Fibroblast of gingiva (primary cell): Measurements from ENCODE around the gene PHKB.

Experiments
- DNase-seq: peaks from one replicate; pipeline ENCODE4 v3.0.0-alpha.2; 2011; ENCODE audit warnings: low read depth

The PHKB gene

GRCh38 chr16:47571049-47571448 is 109.9 kb downstream of the PHKB start:
- no peak for DNase-seq

DNA sequence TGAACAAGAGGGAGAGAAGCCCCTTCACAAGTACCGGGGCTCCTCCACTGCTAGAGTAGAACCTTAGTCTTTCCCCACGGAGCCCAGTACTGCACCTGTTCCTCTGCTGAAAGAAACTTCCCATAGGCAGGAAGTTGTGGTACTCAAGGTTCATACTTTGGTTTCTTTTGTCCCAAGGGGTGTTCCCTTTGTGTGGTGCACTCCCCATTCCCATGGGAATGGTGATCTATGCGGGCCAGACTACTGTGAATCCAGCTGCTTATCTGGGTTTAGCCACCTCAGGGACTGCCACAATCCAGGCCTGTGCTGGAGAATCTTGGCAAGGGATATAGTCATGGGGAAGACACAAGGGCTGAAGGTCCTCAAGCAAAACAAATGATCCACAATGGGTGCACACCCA is 110.6 kb downstream of the PHKB start:
- no peak for DNase-seq

DNA sequence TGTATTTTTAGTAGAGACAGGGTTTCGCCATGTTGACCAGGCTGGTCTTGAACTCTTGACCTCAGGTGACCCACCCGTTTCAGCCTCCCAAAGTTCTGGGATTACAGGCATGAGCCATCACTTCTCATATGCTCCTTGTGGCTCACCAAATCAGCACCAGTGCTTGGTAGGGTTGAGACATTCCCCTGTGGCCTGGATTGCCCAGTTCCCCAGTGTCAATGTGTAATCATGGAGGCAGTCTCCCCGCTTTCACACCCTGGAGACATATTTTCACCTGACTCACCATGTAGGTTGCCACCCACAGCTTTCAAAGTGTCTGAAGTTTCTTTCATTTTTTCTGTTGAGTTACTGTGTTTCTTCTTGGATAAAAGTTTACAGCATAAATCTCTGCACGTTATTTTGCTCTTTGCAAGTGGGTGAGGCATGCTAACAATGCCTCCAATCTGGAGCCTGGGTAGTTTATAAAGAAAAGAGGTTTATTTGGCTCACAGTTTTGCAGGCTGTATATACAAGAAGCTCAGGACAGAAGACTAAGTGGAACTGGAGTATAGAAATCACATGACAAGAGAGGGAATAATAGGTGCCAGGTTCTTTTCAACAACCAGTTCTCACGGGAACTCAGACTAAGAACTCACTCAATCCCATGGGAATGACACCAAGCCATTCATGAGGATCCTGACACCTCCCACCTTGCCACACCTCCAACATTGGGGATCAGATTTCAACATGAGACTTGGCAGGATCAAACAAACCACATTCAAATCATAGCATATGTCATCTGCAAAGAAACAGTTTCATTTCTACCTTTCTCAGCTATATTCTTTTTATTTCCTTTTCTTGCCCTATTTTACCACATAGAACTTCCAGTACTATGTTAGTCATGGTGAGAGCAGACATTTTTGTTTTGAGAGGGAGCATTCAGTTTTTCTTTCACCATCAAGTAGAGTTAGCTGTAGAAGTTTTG is 113.2 kb downstream of the PHKB start:
- DNase-seq: peak; percentile 35

DNA sequence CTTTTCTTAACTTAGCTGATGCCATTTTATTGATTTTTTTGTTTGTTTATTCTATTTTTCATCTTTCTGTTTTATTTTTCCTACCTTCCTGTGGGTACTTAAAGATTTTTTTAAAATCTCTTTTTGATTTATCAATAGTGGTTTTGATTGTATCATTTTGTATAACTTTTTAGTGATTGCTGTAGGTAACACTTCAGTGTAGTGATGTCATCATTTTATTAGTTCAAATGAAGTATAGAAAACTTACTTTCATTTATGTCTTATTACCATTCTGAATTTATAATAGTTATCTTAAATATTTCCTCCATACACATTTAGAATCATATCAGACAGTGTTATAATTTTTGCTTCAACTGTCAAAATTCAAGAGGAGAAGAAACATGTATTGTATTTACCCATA is 115.9 kb downstream of the PHKB start:
- DNase-seq: no peak

DNA sequence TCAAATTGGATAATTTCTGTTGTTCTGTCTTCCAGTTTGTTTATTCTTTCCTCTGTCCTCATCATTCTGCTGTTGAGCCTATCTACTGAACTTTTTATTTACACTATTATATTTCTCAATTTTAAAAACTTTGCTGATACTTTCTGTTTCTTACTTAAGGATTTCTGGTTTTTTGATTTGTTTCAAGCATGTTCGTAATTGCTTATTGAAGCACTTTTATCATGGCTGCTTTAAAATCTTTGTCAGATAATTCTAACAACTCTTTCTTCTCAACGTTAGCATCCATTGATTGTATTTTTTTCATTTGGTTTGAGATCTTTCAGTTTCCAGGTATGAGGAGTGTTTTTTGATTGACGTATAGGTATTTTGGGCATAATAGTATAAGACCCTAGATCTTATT is 116.9 kb downstream of the PHKB start:
- DNase-seq: no peak

- DNase-seq: no peak
Observed at GRCh38 chr16:47578573-47578972, 117.4 kb downstream of the PHKB start.

DNA sequence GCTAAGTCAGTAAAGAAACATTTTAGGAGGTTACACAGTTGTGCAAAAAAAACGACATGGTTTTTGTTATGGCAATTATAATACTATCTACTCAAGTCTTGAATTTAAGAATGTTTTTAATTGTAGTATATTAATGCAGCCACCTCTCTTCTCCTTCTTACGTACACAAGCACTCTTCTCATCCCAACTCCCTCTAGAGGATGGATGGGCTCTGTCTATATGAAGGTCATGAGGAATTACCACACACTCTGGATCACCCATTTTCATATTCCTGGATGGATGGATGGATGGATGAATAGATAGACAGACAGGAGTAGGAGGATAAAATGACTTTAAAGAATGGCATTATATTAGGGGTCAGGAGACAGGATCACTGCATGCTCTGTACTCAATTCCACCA is 120.0 kb downstream of the PHKB start:
- no peak for DNase-seq

DNA sequence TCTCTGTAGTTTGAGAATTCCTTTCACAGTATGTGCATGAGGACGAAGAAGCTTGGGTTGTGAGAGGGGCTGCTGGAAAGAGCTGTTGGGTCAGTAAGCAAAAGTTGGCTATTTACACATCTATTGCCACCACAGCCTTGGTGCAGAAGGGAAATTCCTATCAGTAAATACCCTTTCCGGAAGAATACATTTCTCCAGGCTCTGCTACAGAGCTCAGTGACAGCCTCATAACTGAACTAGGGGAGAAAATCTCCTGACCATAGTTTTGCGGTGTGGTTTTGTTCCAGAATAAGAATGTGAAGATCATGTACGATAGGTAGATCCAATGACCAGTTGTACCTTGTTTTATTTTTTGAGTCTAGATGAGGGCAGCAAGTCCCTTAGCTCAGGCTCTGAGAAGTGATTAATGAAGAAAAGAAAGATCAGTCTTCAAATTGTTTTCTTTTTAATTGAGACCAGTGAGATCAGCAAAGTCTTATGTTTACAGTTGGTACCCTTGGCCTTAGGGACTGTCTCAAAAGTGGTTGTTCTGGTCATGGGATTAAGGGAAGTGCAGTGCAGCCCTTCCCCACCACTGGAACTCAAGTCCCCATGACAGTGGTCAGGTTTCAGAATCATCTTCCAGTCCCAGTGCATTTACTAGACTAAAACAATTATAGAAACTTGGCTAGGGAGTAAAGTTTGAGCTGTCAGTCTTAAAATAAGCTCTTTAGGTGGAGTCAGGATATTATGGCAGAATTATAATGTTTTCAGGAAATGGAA is 123.5 kb downstream of the PHKB start:
- DNase-seq: no peak

GRCh38 chr16:47586121-47586520 is 125.0 kb downstream of the PHKB start:
- DNase-seq: no peak

GRCh38 chr16:47590472-47590871 is 129.3 kb downstream of the PHKB start:
- no peak for DNase-seq

GRCh38 chr16:47592232-47592631 is 131.1 kb downstream of the PHKB start:
- no peak for DNase-seq

GRCh38 chr16:47599512-47599911 is 138.4 kb downstream of the PHKB start:
- DNase-seq: no peak

GRCh38 chr16:47600376-47600775 is 139.2 kb downstream of the PHKB start:
- DNase-seq: no peak

DNA sequence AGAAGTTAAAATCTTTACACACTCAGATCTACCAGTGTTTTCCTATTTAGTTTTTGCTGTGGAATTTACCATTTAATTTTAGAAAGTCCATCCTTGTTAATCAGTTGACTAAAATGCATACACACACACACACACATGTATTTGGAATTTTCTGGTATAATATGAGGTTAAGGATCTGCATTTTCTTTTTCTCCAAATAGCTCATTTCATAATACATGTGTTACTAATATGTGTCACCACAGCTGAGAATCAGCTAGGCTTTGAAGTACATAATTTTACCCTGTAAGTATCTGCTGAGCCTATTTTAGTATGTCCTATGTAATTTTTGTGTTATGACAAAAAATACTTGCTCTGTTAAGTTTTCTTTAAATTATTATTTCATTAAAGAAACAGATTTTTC is 143.2 kb downstream of the PHKB start:
- DNase-seq: peak; percentile 13

GRCh38 chr16:47611042-47611441 is 149.9 kb downstream of the PHKB start:
- DNase-seq: no peak

- no peak for DNase-seq
Observed at GRCh38 chr16:47611848-47612493, 150.8 kb downstream of the PHKB start.

DNA sequence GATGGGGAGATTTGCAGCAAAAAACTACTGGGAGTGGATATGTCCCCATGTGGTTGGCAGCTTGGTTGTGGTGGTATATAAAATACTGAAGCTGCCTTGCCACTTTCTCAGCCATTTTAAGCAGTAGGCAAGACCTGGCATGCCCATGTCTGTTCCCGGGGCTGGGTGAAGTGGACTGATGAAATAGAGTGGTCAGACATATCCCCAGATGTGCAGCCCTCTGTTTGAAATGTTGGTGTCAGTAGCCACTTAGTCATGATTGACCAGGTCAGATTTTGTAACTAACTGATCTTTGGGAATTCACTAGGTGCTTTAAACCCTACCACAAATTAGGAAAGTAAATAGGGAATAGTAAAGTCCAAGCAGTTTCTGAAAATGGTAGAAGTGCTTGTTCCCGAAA is 151.6 kb downstream of the PHKB start:
- DNase-seq: peak; percentile 32

- DNase-seq: peak; percentile 93
Observed at GRCh38 chr16:47613251-47613650, 152.1 kb downstream of the PHKB start.

- DNase-seq: no peak
Observed at GRCh38 chr16:47617732-47618131, 156.6 kb downstream of the PHKB start.

DNA sequence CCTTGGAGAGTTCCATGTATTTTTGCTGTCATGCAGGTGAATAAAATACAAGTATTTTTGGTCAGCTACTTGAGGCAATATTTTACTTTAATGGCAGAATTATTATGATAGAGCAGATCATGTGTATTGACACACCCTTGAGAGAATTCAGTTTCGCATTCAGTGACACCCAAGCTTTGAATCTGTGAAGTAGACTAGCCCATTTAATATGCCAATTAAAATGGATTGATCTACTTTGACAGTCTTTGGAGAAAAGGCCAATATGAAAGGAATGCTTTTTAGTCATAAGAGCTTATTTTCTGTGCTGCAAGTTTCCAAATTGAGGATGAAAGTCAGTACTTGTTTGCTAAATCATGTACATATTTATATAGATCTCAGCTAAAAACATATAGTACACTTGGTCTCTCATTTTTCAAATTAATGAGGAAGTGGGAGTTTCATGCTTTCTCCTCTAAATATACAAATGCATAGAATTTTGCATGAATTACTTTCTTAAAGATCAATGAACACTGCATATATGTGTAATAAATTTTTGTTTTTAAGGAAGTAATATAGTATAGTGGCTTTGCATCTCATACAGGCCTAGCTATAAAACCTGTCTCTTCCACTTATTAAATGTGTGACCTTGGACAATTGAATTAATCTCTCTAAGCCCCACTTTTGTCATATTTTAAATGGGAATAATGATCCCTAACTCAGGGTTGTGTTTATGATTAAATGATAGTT is 161.5 kb downstream of the PHKB start:
- DNase-seq: no peak

DNA sequence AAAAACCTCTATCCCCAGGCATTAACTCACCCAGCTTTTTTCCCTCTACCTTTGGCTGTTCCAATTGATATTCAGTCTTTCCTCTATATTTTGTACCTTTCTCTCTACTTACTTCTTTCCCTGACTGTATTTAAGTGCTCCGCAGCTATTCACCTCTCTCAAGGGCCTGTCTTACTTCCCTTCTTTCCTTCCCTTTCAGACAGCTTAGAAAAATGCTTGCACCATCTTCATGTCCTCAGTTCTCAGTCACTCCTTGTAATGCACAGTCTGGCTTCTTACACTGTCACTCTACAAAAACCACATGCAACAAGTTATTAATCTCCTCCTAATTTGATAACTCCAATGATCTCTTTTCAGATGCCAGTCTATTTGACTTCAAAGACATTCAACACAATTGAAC is 163.4 kb downstream of the PHKB start:
- no peak for DNase-seq

DNA sequence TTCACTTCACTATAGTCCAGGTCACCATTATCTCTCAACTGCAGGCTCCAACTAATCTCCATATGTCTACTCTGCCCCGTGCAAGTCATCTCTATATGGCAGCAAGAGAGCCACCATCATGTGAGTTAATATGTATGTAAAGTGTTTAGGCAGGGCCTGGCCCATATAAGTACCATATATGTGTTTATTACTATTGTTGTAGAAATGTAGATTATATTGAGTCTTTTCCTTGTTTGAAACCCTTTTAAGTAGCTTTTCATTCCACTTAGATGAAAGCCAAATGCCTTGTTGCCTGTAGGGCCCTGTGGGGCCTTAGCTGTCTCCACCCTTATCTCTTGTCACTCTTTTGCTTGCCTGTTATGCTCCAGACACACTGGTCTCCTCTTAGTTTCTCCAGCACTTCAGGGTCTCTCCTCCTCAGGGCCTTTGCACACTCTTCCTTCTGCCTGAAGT is 164.0 kb downstream of the PHKB start:
- DNase-seq: no peak
